ENCODE measurements around the gene LSG1.

GRCh38 chr3:194654443-194654842 lies 17.5 kb downstream of the LSG1 start:
- no peak for TF ChIP-seq CTCF (conservative IDR thresholded peaks at IDR 0.05; ENCODE audit: low read length)
- no peak for TF ChIP-seq EZH2phosphoT487 (IDR thresholded peaks at IDR 0.05; ENCODE audit: borderline replicate concordance)

All from Loucy (cell line).